ENCODE data around the gene DNER.

GRCh38 chr2:229641676-229642075 is 72.7 kb downstream of the DNER start:
- TF ChIP-seq CTCF (conservative IDR thresholded peaks at IDR 0.05; ENCODE audit: low read length) (peak; percentile 18; the same call in 1 of the 2 replicates), EZH2phosphoT487 (IDR thresholded peaks at IDR 0.05; ENCODE audit: borderline replicate concordance) (no peak)

Data from Loucy (cell line).